Stimulated activated CD4-positive, alpha-beta T cell treated with anti-CD3 and anti-CD28 coated beads, TNF-alpha, amount 100 ng/mL, for 48 hours (primary cell): ENCODE data around the gene DNM2.
"Not testable (repeated sequence)": the region's sequence is repeated elsewhere in the genome, so short reads cannot be mapped to it uniquely, and the experiment has no call there.

Experiments used
- DNase-seq, 3 donors: peaks; one replicate each; pipeline ENCODE4 v3.0.0-alpha.2; 2020; ENCODE audit warnings: low read depth in 3 of 3

DNM2 gene

GRCh38 chr19:10724573-10725071, 6.7 kb downstream of the DNM2 start:
- no peak for DNase-seq

- no peak for DNase-seq
Observed at GRCh38 chr19:10725415-10725814, 7.5 kb downstream of the DNM2 start.

DNA sequence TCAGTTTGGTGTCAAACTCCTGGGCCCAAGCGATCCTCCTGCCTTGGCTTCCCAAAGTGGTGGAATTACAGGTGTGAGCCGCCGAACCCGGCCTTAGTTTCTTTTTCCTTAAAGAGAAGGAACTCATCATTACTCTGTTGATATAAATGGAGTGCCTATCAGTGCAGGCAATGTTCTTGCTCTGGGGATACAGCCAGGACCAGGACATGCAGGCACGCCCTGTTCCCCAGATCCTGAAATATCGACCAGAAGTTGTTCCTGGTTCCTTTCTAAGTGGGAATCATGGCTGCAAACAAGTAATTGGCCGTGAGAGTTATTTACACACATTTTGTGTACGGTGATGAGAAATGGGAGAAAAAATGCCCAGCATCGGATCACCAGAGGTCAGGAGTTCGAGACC, 8.4 kb downstream of the DNM2 start:
- DNase-seq, result no peak

DNA sequence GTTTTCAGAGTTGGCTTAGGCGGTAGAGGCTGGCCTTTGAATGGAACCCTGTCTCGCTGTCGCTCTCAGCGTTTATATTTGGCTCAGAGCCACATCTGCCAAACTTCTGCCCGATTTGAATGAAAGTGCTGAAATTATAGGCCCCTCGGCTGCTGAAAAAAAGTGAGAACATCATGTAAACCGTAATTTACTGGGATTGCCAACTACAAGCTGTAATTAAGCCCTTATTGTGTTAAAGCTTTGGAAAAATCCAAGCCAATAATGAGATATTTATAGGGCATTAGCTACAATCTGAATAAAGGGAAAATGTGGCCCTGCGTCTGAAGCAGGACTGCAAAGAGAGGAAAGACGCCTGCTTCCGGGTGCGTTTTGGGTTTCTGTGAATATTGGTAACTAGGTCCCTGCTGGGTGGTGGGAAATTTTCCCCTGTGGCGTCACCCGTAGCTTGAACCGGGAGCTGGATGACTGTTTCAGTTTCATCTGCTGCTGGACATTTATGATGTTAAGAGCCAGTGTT, 9.9 kb downstream of the DNM2 start:
- DNase-seq, result no peak

DNA sequence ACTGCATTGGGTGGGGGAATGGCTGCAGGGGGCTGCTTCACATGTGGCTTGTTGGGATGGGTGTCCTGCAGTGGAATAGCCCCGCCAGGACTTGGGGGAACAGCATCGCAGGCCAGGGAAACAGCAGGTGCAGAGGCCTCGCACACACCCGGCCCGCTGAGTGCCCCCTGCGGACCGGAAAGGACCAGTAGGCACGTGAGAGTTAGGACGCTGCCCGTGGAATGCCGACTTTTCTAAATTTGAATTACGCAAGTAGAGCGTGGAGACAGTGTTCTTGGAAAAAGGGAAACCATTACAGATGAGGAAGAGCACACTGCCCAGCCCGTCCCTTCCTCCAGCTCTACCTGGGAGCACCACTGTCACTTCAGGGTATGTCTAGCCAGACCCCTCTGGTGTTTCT, 11.5 kb downstream of the DNM2 start:
- no peak for DNase-seq

GRCh38 chr19:10730932-10731331, 13.1 kb downstream of the DNM2 start:
- DNase-seq, result no peak

GRCh38 chr19:10735741-10736140, 17.9 kb downstream of the DNM2 start:
- DNase-seq, result no peak

DNA sequence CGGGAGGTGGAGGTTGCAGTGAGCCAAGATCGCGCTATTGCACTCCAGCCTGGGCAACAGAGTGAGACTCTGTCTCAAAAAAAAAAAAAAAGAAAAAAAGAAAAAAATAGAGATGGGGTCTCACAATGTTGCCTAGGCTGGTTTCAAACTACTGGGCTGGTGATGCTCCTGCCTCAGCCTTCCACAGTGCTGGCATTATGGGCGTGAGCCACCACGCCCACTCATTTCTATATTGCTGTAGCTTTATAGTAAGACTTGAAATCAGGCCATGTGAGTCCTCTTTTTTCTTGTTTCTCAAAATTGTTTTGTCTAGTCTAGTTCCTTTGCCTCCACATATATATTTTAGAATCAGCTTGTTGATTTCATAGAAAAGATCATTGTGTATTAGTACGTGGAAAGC, 18.3 kb downstream of the DNM2 start:
- no peak for DNase-seq

GRCh38 chr19:10736916-10737551, 19.2 kb downstream of the DNM2 start:
- no peak for DNase-seq

DNA sequence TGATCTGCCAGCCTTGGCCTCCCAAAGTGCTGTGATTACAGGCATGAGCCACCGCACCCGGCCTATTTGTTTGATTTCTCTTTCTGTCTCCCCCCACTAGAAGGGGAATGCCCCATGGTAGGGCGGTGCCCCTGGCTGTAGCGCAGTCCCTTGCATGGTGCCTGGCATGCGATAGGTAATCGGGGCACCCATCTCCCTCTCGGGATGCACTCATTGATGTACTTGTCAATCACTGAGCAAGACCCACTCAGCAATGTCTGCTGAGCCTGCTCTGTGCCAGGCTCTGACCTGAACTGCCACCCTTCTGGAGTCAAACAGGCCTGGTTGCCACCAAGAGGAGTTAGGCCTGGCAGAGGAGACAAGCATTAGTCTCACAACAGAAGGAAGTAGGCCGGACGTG, 19.8 kb downstream of the DNM2 start:
- DNase-seq, result no peak

GRCh38 chr19:10740798-10741197, 22.9 kb downstream of the DNM2 start:
- DNase-seq, result no peak

DNA sequence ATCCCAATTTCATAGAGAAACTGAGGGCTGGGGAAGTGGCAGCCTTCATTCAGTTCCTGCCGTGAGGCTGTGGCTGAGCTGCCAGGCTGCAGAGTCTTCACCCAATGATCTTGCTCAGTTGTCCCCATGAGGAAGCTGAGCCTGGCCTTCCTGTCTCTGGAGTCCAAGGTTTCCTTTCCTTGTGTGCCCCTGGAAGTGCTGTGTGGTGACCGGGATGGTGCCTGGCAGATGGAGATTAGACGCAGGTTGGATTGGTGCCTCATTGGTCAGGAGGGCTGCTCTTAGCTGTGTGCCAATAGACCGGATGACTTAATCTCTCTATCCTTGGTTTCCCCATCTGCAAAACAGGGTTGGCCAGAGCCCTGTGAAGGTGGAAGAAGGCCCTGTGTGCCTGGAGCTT, 24.6 kb downstream of the DNM2 start:
- no peak for DNase-seq

GRCh38 chr19:10744253-10744798, 26.4 kb downstream of the DNM2 start:
- DNase-seq, result no peak

GRCh38 chr19:10744801-10745293, 27.0 kb downstream of the DNM2 start:
- DNase-seq, result no peak

DNA sequence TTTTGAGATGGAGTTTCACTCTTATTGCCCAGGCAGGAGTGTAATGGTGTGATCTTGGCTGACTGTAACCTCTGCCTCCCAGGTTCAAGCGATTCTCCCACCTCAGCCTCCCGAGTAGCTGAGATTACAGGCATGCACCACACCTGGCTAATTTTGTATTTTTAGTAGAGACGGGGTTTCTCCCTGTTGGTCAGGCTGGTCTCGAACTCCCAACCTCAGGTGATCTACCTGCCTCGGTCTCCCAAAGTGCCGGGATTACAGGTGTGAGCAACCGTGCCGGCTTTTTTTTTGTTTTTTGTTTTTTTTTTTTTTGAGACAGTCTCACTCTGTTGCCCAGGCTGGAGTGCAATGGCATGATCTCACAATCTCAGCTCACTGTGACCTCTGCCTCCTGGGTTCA, 28.6 kb downstream of the DNM2 start:
- DNase-seq, result not testable (repeated sequence)

GRCh38 chr19:10747271-10747670, 29.4 kb downstream of the DNM2 start:
- DNase-seq, result no peak

GRCh38 chr19:10747674-10748073, 29.8 kb downstream of the DNM2 start:
- no peak for DNase-seq

DNA sequence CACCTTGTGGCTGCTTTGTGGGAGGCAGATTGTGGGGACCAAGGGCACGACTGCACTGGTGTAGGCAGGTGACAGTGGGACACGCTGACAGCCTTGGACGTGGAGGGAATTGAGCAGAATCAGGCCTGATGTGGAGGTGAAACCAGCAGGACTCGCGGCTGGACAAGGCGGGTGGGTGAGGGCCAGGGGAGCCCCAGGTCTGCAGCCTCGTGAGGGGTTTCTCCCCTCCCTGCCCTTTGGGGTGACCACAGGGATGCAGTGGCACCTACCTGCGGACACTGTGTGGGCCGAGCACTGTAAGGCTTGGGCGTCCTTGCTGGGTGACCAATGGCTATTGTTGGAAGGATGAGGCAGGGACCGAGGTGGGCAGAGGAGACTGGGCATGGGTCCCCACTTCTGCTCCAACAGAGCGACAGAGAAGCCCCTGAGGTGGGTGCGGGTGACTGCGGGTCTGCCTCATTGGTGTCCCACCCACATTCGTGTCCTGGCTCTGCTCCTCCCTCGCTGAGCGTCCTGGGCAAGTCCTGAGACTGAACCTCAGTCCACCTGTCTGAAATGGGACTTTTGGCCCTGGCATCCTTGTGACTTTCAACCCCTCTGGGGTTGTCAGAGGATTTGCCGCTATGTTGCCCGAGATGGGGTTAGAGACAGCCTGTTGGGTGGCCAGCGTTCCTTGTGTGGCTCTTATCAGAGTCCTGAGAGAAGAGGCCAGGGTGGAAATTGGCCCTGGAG, 30.5 kb downstream of the DNM2 start:
- DNase-seq, result no peak

GRCh38 chr19:10748927-10749434, 31.1 kb downstream of the DNM2 start:
- DNase-seq, result no peak

DNA sequence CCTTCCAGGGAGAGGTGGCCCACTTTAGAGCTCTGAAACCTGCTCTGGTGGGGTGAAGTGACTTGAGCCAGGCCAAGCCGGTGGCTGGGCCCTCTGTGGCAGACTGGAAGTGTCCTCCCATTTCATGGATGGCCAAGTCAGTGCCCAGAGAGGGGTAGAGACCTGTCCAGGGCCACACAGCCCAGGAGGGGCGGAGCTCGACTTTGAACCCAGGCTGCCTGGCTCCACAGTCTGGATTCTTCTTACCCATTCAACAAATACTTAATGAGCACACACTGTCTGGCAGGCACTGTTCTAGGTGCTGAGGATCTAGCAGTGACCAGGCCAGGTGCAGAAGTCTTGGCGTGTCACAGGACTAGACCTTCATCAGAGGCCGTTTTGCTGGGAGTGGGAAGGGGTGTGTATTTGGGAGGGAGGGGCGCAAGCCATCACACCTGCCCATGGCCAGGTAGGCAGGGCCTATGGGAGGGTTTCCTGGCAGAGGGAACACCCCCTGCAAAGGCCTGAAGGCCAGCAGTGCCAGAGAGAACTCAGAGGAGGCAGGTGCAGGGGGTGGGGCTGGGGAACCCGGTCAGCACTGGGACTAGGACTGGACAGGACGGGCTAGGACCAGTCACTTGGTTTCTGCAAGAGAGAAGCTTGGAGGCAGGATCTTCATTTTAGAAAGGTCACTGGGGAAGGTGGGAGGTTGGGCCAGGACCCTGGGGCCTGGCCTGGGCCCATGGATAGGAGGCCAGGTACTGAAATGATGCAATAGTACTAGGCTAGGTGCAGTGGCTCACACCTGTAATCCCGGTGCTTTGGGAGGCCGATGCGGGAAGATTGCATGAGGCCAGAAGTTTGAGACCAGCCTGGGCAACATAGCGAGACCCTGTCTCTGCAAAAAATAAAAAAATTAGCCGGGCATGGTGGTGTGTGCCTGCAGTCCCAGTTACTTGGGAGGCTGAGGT, 31.8 kb downstream of the DNM2 start:
- DNase-seq, result no peak
